ENCODE results near the gene NFIB.

NFIB gene

DNA sequence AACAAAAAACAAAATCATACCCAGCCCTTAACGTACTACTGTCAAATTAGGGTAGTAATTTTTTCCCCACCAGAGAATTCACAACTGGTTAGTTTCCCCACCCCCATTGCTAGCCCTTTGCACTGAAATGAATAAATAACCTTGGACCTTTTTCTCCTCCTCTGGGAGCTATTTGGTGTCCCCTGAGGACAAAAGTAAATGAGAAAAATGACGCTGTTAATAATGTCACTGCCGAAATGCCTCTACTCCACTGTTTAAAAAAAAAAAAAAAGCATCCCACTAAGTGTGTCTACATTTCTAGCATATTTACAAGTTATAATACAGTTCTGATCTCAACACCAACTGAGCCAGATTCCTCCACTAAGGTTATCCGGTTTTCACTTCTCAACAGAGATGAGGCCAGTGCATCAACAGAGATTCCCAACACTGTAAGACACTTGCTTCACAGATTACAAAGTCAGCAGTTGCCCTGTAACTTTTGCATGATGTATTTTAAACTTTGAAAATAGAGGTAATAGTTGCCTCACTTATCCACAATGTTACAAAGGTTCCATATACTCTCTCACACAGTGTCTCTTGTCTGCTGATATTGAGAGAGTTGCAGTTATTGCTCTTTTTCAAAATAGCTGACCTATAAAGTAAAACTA lies 5.1 kb upstream of the NFIB start:
- peak; percentile 94 for DNase-seq

DNA sequence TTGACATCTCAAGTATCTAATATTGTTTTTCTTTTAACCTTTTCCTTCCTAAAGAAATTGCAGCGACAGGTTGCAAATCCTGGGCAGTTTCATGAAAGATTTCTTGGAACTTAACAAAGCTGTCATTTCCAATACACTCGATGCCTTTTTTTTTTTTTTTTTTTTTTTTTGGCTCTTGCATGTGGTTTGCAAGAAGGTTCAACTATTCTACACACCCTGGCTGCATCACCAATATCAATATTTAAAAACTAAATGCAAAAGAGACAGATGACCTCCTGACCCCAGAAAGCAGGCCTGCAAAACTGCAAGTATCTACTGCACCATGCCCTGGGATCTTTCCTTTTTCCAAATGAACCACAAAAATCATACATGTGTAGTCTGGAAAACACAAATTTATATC lies 4.4 kb upstream of the NFIB start:
- DNase-seq = peak; percentile 92

DNA sequence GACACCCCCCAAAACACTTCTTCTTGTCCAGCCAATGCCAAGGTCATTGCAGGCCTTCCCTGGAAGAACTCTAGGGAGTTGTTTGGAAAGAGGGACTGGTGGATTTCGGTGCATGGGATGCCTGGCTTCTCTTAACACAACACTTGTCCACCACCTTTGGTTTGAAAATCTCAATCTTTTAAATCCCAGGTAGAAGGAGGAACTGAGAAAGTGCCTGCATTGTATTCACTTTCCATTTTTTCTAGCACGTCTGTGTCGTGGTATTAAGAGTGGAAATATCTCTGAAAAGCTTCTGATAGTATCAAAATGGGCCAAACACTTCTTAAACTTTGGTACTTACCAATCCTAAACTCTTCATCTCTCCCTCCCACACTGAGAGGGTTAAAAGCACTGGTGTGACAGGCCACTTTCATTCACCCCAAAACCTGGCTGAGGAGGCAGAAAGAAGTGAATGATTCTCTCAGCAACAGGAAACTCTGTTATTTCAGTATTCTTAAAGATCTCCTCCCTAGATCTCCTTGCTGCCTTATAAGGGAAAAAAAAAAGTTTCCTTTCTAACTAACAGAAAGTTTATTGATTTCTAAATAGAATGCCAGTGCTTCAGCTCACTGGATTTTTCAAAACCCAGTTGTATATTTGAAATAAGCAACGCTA lies 3.9 kb upstream of the NFIB start:
- DNase-seq = no peak

DNA sequence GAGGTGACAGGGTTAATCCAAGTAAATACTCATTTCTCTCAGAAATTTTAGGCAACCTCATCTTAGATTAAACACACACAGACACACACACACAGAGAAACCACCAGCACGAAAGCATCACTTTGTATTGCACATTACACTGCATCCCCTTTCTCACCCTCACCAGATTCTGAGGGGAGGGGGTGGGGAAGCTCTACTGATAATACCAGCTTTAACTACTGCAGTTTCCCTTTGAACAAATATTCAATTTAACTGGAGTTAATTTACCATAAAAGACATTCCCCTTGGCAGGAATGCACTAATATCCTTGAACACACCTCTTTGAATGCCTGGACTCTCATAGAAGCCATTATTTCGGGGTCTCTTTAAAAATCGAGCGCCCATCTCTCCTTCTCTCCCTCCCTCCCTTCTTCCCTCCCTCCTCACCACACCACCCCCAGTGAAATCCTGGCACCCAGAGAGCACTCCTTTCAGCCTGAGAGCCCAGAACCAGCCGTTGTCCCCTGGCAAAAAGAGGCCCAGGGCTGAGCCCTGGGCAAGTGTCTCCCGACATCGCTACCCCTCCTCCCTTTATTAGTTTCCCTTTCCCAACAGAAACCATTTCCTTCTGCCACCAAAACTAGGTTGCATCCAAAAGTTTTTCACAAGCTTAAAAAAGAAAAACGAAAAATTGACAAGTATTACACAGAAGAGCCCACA lies 2.8 kb upstream of the NFIB start:
- DNase-seq = peak; percentile 99

DNA sequence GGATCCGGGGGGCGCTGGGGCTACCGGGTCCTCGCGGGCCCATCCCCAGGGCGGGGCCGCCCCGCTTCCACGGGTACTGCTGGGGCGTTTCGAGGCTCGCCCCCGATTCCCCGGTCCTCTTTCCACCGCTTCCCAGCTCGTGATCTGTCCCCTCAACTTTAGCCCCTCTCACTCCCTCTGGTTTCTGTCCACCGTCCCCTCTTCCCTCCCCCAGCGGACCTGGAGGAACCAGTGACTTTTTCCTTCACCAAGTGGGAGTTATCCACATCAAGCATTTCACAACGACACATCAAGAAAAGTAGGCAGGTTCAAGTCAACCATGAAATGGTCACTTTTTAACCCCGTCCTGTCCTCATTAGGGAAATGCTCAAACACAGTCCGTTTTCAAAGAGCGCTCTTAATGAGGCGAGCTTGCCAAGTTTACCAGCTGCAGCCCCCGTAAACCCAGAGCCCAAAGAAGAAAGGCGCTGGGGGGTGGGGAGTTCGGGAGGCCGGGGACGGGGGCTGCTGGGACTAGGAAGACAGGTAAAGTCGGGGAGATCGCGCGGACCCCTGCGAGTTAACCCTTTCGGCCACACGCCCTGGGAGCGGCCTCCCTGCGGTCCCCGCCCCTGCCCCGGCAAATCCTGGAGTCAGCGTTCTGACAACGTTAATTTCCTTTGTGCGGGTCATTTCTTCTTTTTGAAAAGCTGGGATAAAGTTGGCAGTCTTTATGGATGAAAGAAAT lies 2.1 kb upstream of the NFIB start:
- peak; percentile 99 for DNase-seq

DNA sequence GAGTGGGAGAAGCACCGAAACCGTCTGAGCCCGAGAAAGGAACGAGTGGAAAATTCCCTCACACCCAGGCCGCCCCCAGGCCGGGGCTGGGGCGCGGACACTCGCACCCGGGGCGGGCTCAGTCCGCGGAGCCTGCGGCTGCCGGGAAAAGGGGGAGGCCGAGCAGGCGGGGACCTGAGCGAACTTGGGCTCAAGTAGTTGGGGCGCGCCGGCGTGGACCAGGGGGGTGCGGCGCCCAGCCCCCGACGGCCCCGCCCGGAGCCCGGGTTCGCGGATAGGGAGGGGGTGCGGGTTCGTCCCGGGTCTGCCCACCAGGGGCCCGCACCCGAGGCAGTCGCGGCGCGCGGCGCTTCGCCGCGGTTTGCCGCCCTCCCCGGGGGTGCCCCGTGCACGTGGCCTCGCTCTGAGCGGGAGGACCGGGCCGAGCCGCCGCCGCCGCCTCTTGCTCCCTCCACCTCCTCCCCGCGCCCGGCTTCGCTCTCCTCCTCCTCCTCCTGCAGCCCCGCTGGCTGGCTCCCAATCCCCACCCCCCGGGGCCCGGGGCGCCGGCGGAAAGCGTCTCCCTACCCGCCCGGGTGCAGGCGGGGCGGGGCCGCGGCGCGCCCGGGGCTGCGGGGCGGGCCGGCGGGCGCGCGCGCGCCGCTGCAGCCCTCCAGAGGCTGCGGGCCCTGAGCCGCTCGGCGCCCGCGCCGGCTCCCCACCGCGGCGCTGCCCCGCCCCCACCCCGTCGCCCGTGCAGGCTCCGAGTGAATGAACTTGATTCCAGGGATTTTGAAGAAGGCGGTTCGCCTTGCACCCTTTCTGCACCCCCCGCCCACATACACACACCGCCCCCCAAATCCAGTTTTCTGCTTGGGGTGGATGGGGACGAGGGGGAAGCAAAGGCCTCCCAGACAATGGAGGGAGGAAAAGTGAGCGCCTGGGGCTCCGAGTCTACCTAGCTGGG lies 1.3 kb upstream of the NFIB start:
- DNase-seq = peak; percentile 100

DNA sequence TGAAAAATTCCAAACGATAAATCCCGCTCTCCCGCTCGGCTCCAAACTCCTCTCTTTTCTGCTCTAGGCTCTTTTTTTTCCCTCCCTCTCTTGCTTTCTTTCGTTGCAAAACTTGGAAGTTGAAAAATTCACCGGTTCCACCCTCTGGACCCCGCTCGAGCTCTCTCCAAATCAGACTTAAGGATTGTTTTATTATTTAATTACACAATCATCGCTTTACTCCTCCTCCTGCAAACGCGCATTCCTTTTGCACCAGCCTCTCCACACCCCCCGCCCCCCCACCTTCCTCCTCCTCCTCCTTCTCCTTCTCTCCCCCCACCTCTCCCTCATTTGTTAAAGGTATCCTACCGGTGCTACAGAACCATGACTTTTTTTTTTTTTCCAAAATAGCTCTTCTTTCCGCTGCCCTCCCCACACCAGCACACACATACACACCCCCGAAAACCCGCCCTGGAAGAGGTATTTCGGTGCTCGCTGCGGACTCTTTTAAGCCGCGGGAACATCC lies 535 bp upstream of the NFIB start:
- peak; percentile 100 for DNase-seq

DNA sequence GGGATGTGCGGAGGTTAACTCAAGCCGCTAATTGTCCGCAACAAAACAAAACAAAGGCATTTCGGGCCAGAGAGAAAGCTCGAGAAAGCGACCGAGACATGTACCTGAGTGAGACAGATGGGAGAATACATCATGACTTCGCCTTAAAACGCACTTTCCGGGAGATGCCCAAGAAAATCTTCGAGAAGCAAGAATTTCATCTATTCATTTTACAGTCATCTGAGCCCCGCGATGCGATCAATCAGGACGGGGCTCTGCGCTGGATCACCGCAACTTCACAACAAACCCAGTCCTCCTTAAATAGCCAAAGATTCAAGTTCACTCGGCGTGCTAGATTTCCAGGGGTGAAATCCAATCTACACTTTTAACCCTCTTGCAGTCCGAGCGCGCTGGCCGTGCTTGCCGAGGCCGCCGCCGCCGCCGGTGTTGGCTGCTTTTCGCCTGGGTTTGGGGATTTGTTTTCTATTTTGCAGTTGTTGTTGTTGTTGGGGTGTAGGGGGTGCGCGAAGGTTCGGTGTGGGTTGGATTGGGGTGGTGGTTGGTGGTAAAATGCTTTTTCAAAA lies 482 bp downstream of the NFIB start:
- DNase-seq = peak; percentile 93

DNA sequence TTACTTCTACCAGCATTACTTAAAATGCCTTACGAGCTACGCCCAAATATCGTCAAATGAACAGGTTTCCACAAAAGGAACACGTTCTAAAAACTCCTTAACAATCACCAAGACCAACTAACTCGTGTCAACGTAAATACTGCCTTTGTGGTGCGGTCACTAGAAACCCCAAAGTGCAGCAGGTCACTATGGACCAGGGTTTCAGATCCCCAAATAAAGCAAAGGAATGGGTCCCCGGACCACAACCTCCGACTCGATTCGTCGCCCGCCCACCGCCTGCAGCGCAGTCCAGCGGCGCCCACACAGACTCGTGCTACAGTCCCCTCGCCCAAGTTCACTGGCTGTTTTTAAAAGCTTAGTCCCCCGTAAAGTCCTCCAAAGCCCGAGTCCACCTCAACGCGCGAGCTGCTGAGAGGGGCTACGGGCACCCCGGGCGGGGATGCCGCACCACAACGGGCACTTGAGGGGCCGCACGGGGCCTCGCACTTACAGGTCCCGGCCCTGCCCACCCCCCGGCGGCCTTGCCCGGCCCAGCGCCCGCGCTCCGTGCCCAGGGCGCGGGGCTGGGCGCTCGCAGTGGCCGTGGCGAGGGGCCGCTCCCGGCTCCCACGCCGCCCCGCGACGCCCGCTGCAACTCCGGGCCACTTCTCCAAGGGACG lies 1.1 kb downstream of the NFIB start:
- DNase-seq = peak; percentile 85

DNA sequence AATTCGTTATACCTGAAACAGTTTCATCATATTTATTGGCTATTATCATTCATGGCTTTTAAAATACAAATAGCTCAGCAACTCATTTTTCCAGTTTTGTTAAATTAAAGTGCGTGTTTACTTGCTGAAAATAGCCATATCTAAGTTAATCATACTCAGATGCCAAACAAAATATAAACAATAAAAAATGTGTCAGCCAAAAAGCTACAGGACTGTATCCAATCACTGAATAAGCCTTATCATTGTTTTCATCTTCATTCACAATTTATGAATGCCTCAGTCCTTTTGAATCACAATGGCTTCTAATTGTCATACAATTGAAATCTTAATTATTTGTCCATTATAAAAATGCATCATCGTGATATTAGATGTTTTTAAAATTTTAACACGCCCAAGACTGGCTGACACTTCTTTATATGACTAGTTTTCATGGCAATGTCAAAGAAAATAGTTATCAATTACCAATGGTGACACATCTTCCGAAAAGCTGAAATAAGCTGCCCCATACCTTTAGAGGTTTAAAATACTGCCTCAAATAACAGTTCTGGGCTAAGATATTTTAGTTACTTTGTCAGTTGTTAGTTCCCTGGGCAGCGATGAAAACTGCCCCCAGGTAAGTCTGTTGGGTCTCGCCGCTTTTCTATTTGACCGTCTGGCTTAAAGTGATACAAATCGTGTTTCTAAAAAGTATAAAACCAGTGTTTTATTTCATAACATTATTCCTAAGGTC lies 1.8 kb downstream of the NFIB start:
- no peak for DNase-seq

DNA sequence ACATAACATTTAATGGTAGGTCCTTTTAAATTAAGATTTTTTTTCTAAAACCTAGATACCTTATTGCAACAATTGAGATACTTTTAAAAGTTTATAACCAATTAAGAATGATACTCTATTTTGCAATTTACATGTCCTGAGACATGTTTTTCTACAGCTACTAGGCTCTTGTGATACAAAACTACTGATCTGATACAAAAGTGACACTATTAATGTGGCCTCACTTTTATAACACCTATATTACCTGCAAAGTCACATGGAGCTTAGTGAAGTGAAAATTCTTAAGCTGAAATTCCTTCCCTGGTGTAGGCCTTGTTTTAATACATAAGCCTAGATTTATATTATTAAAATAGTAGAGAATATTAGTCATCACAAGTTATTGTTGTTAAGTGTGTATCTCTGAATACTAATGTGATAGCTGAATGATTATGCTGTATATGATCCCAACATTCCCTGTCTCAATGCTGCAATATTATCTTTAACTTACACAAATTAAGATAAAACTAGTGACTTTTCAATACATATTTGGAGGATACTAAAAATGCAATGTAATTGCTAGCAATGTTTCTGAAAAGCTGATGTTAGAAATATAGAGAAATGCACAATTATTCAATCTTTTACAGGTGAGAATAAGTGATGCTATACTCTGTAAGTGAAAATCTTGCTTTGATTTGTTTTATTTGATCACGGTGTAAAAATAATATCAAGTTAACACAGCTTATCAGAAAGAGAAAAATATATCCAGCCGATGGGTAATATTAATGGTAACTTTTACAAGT lies 2.6 kb downstream of the NFIB start:
- no peak for DNase-seq

DNA sequence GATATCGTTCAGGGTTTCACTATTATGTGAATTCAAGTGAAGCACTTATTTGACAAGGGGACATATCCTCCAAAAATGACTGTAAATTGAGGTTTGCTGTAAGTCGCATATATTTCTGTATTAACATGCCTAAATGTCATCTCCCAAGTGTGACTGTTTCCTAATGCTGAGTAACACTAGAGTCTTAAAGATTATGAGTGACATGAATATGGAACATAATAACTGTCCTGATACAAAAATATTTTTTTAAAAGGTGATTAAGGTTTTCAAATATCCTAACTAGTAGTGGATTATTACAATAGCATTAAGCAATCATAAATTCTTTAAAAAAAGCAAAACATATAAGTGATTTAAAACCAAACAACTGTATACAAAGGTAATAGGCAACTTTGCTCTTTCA lies 3.6 kb downstream of the NFIB start:
- DNase-seq = peak; percentile 78

DNA sequence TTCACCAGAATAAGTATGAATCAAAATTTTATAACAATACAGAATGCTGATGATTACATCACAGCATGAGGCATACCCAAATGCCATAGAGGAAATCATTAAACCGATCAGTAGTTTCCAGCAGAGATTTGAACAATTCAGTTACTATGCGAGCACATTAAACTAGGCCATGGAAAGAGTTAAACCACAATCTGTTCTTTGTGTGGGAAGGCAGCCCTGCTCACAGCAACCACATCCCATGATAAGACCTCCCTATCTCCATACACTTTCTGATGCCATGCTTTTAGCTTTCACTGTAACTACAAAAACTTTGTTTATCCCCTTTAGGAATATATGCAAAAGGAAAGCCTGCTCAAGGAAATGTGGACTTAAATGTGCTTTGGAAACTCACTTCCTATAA lies 4.5 kb downstream of the NFIB start:
- peak; percentile 96 for DNase-seq

DNA sequence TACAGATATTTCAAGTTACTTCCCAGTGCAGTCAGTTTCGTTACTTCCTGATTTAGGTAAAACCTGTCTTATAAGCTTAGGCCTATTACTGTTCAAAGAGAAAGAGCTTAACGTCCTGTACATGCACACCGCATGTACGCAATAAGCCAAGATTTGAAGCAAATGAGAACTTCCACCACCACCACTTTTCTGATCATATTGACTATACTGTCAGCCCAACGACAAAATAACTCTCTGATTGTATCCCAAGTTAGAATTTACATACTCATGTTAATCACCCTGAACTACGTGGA lies 5.1 kb downstream of the NFIB start:
- no peak for DNase-seq

DNA sequence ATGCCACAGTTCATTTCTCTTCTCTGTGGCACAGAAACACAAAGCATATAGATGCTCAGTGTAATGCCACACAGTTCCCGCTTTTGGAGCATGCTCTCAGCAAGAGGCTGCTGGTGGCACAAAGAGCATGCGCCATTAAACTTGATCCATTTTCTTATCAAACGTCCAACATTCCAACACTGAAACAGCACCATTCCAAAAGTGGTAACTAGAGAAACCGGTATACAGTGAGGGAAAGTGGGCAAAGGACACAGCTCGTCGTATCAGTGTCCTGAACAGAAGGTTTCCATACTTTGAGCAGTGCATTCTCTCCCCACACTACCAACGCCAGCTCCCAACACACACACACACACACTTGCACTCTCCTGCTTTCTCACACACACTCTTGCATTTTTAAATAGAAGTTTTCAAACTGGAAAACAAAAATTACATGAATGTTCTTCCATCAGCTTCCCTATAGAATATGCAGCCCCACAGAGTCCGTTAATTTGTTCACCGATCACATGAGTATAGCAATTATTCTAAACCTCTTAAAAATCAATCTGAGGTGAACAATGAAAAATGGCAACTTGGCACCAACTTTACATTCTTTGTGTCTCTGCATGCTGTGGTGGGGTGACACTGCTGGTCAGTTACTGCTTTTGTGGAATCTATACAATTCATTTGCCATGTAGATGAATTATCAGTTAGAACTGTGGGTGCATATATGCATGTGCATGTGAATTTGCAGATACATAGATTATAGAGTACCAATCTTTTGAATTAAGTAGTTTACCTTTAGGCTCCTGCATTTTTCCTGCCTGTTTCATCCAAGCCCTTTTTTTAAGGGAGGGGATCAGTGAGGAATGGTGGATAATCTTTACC lies 5.7 kb downstream of the NFIB start:
- DNase-seq = peak; percentile 83

DNA sequence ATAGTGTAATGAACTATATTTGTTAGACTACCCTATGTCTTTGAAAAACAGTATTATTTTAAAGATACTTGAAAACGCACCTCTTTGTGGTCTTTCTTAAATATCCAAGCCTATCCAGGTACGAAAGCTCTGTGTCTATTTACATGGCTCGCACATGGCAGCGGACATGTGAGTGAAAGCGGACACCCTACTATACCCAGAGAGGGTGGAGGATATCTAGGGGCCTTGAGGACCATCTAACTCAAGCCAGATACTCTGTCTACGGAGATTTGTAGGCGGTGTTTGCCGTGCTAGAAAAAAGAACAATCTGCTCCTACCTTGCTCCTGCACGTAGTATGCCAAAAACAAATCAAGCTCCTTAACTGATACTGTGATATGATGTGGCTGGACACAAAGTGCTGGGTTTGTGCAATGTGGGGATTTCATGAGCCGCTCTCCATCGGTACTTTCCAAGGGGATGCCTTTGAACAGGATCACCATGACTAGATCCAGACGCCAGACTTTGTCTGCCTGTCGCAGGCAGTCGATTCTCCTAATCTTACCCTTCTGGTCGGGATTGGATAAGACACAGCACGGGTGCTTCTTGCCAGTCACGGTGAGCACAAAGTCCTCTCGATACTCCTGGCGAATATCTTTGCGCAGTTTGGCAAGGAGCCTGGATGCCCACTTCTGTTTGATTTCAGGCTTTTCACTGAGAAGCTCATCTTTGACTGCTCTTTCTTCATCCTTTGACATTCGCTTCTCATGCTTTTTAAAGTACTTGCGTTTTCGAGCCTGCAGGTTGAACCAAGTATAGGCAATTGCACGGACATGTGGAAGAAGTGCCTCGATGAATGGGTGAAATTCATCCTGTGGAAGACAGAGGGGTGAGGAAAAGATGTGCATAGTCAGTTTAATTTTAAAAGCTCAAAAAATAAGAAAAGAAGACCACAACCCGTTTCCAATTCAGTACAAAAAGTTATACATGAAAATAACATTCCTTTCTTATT lies 7.0 kb downstream of the NFIB start:
- DNase-seq = peak; percentile 89

DNA sequence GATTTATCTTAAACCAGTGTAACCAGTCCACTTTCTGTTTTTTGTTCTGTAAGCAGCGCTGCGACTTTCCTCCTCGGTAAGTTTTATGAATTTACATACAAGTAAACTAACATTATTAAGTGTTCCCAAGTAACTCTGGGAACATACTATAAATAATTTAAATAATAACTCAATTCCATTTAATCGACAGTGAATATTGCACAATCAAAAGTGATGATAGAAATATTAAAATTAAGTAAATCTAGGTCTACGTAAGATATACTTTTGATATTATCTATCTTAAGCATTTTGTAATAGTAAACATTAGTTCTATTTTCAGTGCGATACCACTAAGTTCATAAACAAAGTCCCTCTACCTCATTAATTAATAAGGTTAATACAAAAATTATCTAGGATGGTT lies 7.8 kb downstream of the NFIB start:
- no peak for DNase-seq

DNA sequence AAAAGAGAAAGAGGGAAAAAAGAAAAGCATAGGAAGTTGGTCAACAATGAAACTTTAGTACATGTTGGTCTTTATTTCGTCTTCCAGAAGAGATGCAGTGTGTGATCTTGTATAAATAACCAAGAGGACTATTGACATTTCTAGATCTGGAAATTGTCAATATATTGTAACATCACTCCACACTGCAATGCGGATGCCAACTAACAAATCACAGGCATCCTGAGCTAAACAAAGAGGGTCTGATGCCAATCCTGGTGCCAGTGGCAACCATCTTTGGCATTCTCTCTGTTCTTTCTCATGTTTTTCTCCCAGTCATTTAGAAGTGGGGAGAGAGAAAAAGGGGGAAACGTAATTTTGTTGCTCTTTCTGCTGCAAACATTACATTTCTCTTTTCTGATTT lies 9.7 kb downstream of the NFIB start:
- peak; percentile 78 for DNase-seq

All from NCI-H446 treated with DMSO at 0.1 percent for 48 hours (cell line).